ENCODE results near the gene LRRC46.

The LRRC46 gene

DNA sequence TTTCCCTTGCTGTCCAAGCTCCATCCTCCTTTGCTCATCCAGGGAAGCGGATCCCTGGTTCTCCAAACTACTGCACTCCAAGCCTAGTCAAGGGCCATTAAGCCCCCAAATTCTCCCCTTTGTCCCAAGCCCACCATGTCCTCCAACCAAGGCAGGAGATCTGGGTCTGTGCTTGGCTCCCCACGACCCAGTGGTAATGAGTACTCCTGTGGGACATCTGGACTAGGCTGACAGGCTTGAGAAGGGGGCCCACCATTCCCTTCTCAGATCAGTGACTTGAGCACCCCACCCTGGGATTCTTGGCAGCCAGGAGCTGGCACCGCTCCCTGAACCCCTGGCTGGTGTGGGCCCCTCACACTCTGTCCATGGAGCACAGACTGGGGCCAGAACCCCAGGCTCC is 27.0 kb upstream of the LRRC46 start:
- H3K4me3 ChIP-seq (replicated peaks; ENCODE audit: low read depth, low read length) = no peak overlapping the region
- TF ChIP-seq, protein P1, sequence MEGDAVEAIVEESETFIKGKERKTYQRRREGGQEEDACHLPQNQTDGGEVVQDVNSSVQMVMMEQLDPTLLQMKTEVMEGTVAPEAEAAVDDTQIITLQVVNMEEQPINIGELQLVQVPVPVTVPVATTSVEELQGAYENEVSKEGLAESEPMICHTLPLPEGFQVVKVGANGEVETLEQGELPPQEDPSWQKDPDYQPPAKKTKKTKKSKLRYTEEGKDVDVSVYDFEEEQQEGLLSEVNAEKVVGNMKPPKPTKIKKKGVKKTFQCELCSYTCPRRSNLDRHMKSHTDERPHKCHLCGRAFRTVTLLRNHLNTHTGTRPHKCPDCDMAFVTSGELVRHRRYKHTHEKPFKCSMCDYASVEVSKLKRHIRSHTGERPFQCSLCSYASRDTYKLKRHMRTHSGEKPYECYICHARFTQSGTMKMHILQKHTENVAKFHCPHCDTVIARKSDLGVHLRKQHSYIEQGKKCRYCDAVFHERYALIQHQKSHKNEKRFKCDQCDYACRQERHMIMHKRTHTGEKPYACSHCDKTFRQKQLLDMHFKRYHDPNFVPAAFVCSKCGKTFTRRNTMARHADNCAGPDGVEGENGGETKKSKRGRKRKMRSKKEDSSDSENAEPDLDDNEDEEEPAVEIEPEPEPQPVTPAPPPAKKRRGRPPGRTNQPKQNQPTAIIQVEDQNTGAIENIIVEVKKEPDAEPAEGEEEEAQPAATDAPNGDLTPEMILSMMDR (IDR thresholded peaks at IDR 0.05; ENCODE audit: low read length, missing control alignments) = no peak
- DNase-seq (ENCODE audit: low read depth) = no peak

- no peak for DNase-seq (ENCODE audit: low read depth)
- H3K4me3 ChIP-seq (replicated peaks; ENCODE audit: low read depth, low read length) = no peak overlapping the region
- TF ChIP-seq, protein P1 (IDR thresholded peaks at IDR 0.05; ENCODE audit: low read length, missing control alignments) = no peak
Measured at GRCh38 chr17:47806026-47806912, 25.2 kb upstream of the LRRC46 start.

- no peak overlapping the region for H3K4me3 ChIP-seq (replicated peaks; ENCODE audit: low read depth, low read length)
- TF ChIP-seq, protein P1 (IDR thresholded peaks at IDR 0.05; ENCODE audit: low read length, missing control alignments) = no peak
- DNase-seq (ENCODE audit: low read depth) = no peak
Measured at GRCh38 chr17:47806913-47807255, 24.6 kb upstream of the LRRC46 start.

DNA sequence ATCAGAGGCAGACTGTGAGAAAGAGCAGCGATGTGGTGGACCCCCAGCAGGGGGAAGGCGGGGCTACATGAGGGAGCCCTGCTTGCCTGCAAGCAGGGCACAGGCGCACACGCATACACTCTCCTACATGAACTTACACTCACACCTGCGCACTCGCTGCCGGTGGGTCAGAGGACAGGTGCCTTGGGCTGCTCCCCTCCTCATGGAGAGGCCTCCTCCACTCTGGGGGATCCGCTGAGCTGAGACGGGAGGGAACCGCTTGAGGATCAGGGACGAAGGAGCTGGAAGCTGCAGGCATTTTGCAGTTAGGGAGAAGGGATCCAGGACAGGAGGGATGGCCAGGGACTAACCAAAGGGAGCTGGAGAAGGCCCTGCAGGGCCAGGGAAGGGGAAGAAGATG is 24.0 kb upstream of the LRRC46 start:
- no peak overlapping the region for H3K4me3 ChIP-seq (replicated peaks; ENCODE audit: low read depth, low read length)
- no peak for DNase-seq (ENCODE audit: low read depth)
- TF ChIP-seq, protein P1 (IDR thresholded peaks at IDR 0.05; ENCODE audit: low read length, missing control alignments) = no peak

DNA sequence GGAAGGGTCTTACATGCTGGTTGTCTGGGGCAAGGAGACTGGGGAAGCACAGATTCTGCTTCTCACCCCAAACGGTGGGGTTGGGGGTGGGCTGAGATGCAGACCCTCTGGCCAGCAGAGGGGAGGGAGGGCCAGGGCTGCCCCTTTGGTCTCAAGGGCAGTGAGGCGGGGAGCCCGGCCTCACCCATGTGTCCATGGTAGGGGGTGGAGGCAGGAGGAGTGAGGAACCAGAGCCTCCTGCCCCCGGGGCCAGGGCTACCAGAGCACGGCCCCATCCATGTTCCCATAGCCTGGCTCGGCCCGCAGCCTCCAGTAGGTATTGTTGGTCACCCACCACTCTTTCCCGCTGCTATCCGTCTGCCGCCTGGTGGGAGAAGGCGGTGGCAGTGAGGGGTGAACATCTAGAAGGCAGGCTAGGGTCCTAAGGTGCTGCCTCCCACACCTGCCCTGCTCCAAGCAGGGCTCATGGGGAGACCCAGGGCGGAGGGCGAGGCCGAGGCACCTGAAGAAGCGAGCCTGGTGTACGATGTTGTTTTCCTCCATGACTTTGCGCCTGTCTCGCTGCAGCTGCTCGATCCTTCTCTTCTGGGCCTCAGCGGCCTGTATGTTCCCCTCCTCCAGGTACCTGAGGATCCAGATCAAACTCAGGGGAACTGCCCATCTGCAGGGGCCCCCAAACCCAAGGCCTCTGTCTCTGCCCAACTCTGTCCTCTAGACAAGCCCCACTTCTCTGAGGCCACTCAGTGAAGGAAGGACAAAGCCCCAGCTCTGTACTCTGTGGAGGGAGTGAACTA is 23.2 kb upstream of the LRRC46 start:
- no peak overlapping the region for H3K4me3 ChIP-seq (replicated peaks; ENCODE audit: low read depth, low read length)
- DNase-seq (ENCODE audit: low read depth) = no peak
- TF ChIP-seq, protein P1 (IDR thresholded peaks at IDR 0.05; ENCODE audit: low read length, missing control alignments) = no peak

GRCh38 chr17:47808830-47809480 is 22.5 kb upstream of the LRRC46 start:
- TF ChIP-seq, protein P1 (IDR thresholded peaks at IDR 0.05; ENCODE audit: low read length, missing control alignments) = no peak
- no peak overlapping the region for H3K4me3 ChIP-seq (replicated peaks; ENCODE audit: low read depth, low read length)
- no peak for DNase-seq (ENCODE audit: low read depth)
